ENCODE measurements around the gene TEX10.

TEX10 gene

GRCh38 chr9:100298378-100298777 is 54.4 kb downstream of the TEX10 start:
- ChIA-PET CTCF (interaction anchor here (1.1 kb wide), 1 partner anchor 25 kb away, joined by 3 read pairs; no protein-coding TSS in a partner anchor), POLR2A (no interaction called here)
- TF ChIP-seq ZNF48 (tag by site-specific recombination; IDR thresholded peaks at IDR 0.05) (no peak), ZFP37 (tag by site-specific recombination; IDR thresholded peaks at IDR 0.05) (no peak), ZNF660 (tag by site-specific recombination; IDR thresholded peaks at IDR 0.05) (no peak), ZNF114 (tag by site-specific recombination; IDR thresholded peaks at IDR 0.05) (no peak), ZNF274 (IDR thresholded peaks at IDR 0.05; ENCODE audit: low read length) (no peak), ZNF274 (tag by site-specific recombination; IDR thresholded peaks at IDR 0.05; ENCODE audit: borderline replicate concordance) (no peak), ZNF140 (tag by site-specific recombination; IDR thresholded peaks at IDR 0.05) (no peak), ZNF121 (tag by site-specific recombination; IDR thresholded peaks at IDR 0.05) (no peak), ELK4 (IDR thresholded peaks at IDR 0.05; ENCODE audit: borderline replicate concordance, low read depth, low read length) (no peak), ZNF19 (tag by site-specific recombination; IDR thresholded peaks at IDR 0.05; ENCODE audit: low read depth) (no peak), MYNN (tag by site-specific recombination; IDR thresholded peaks at IDR 0.05; ENCODE audit: borderline replicate concordance) (no peak), ZNF670 (tag by site-specific recombination; IDR thresholded peaks at IDR 0.05; ENCODE audit: low read depth) (no peak), ZNF777 (tag by site-specific recombination; IDR thresholded peaks at IDR 0.05; ENCODE audit: borderline replicate concordance) (no peak), PRDM1 (tag by site-specific recombination; IDR thresholded peaks at IDR 0.05) (no peak), ZNF18 (tag by site-specific recombination; IDR thresholded peaks at IDR 0.05) (no peak), ZNF571 (tag by site-specific recombination; IDR thresholded peaks at IDR 0.05) (no peak), ZNF785 (tag by site-specific recombination; IDR thresholded peaks at IDR 0.05) (no peak), ZNF529 (tag by site-specific recombination; IDR thresholded peaks at IDR 0.05; ENCODE audit: insufficient replicate concordance) (no peak)
- Histone ChIP-seq H3K9me3 (ENCODE audit: control insufficient read depth, insufficient read depth, low read depth, low read length) (no peaks in the 10 kb centered on the region), H3K4me1 (ENCODE audit: control insufficient read depth, insufficient read depth, low read length) (no peaks in the 10 kb centered on the region), H3K4me3 (ENCODE audit: low read depth, low read length) (no peak overlapping the region), H3K36me3 (ENCODE audit: control insufficient read depth in 2 of 2, insufficient read depth in 1 of 2, low read length in 2 of 2) (peaks cover 0 to 99% of the 10 kb centered on the region in 2 experiments), H3K27ac (ENCODE audit: extremely low read depth, low read depth, low read length) (no peak overlapping the region)

GRCh38 chr9:100296407-100296806 is 56.3 kb downstream of the TEX10 start:
- Histone ChIP-seq H3K36me3 (ENCODE audit: control insufficient read depth in 2 of 2, insufficient read depth in 1 of 2, low read length in 2 of 2) (peaks cover 0 to 99% of the 10 kb centered on the region in 2 experiments), H3K27ac (ENCODE audit: extremely low read depth, low read depth, low read length) (no peak overlapping the region), H3K4me3 (ENCODE audit: low read depth, low read length) (no peak overlapping the region), H3K4me1 (ENCODE audit: control insufficient read depth, insufficient read depth, low read length) (no peaks in the 10 kb centered on the region), H3K9me3 (ENCODE audit: control insufficient read depth, insufficient read depth, low read depth, low read length) (no peaks in the 10 kb centered on the region)
- TF ChIP-seq KLF16 (tag by site-specific recombination; IDR thresholded peaks at IDR 0.05) (no peak), WT1 (tag by site-specific recombination; IDR thresholded peaks at IDR 0.05) (no peak), ZNF223 (tag by site-specific recombination; IDR thresholded peaks at IDR 0.05) (no peak), ZNF626 (tag by site-specific recombination; IDR thresholded peaks at IDR 0.05) (no peak), CTCF (tag by site-specific recombination; IDR thresholded peaks at IDR 0.05) (no peak), ZNF645 (tag by site-specific recombination; IDR thresholded peaks at IDR 0.05) (no peak), ZNF174 (tag by site-specific recombination; IDR thresholded peaks at IDR 0.05) (no peak), ZNF621 (tag by site-specific recombination; IDR thresholded peaks at IDR 0.05) (no peak), ZSCAN18 (tag by site-specific recombination; IDR thresholded peaks at IDR 0.05) (no peak)
- POLR2A ChIA-PET = no interaction called here
- CTCF ChIA-PET = interaction anchor here (0.6 to 1.1 kb wide), 2 partner anchors 10 to 26 kb away, joined by 3 to 6 read pairs; no protein-coding TSS in a partner anchor
